ENCODE data around the gene YES1.

YES1 gene

DNA sequence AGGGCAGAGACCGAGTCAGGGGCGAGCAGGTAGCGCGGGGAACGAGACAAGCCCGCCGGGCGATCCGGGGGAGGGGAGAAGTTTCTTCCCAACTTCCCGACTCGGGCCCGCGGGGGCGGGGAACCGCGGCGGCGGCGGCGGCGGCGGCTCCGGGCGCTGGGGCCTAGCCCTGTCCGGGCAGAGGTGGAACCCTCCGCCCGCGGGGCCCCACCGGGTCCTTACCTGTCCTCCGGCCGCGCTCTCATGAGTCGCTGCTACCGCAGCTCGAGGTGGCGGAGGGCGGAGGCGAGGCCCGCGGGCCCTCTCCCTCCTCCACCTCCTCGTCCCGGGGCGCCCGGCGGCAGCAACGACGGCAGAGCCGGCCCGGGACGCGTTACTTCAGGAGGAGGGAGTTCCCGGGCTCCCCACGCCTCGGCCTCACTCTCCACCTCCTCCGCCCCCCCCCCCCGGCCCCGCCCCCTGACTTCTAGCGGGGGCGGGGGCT lies at the start of gene YES1:
Gene YES1 (minus strand): TSS at position 351 of the 484 bp plus-strand sequence. CDS start 55,415 bp downstream, outside the sequence.
- H3K4me3 Mint-ChIP-seq: peak within 1 kb of the TSS; percentile 79
- DNase-seq (ENCODE audit: low spot score in 2 of 2) (peak in 1 of 2 donors; percentile 12), ATAC-seq (ENCODE audit: low read depth) (peak; percentile 26)
- peaks cover 31% of the 10 kb centered on the region for H3K27me3 Mint-ChIP-seq
- peaks cover 10% of the 10 kb centered on the region for H3K9me3 Mint-ChIP-seq
- H3K4me1 Mint-ChIP-seq: peaks cover 13% of the 10 kb centered on the region
- peaks cover 2% of the 10 kb centered on the region for H3K36me3 Mint-ChIP-seq
- H3K27ac Mint-ChIP-seq: peak within 1 kb of the TSS; percentile 65

DNA sequence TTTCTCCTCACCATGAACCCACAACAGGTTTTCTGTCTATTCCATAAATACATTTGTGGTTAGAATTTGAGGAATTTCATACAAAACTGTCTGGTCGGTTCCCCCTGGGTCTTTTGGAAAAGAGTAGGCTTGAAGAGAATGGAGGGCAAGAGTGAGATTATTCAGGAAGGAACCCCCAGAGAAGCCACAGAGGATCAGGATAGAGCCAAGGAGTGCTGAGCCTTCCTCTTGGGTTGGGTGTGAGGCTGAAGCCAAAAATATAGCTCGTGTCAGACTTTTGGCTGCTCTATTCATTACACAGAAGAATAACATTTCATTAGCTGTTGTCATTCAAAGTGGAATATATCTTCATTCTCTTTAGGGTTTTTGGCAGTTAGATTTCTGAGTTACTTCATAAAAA lies 45.9 kb upstream of the YES1 start:
- Mint-ChIP-seq H3K4me3 (no peak overlapping the region), H3K27ac (no peak overlapping the region), H3K27me3 (peaks cover 6% of the 10 kb centered on the region), H3K9me3 (no peaks in the 10 kb centered on the region), H3K36me3 (no peaks in the 10 kb centered on the region), H3K4me1 (no peaks in the 10 kb centered on the region)
- ATAC-seq (ENCODE audit: low read depth) (no peak), DNase-seq (ENCODE audit: low spot score in 2 of 2) (no peak)

- ATAC-seq (ENCODE audit: low read depth) (no peak), DNase-seq (ENCODE audit: low spot score in 2 of 2) (no peak)
- no peaks in the 10 kb centered on the region for H3K9me3 Mint-ChIP-seq
- no peak overlapping the region for H3K27ac Mint-ChIP-seq
- H3K4me1 Mint-ChIP-seq: no peaks in the 10 kb centered on the region
- peaks cover 9% of the 10 kb centered on the region for H3K27me3 Mint-ChIP-seq
- H3K36me3 Mint-ChIP-seq: no peaks in the 10 kb centered on the region
- H3K4me3 Mint-ChIP-seq: no peak overlapping the region
Measured at GRCh38 chr18:853471-853870, 41.4 kb upstream of the YES1 start.

- H3K27ac Mint-ChIP-seq: no peak overlapping the region
- ATAC-seq (ENCODE audit: low read depth) (no peak), DNase-seq (ENCODE audit: low spot score in 2 of 2) (no peak)
- H3K9me3 Mint-ChIP-seq: no peaks in the 10 kb centered on the region
- peaks cover 6% of the 10 kb centered on the region for H3K27me3 Mint-ChIP-seq
- no peak overlapping the region for H3K4me3 Mint-ChIP-seq
- no peaks in the 10 kb centered on the region for H3K36me3 Mint-ChIP-seq
- no peaks in the 10 kb centered on the region for H3K4me1 Mint-ChIP-seq
Measured at GRCh38 chr18:850960-851359, 38.9 kb upstream of the YES1 start.

- peaks cover 6% of the 10 kb centered on the region for H3K27me3 Mint-ChIP-seq
- no peaks in the 10 kb centered on the region for H3K4me1 Mint-ChIP-seq
- no peaks in the 10 kb centered on the region for H3K36me3 Mint-ChIP-seq
- DNase-seq (ENCODE audit: low spot score in 2 of 2): no peak
- H3K4me3 Mint-ChIP-seq: no peak overlapping the region
- H3K9me3 Mint-ChIP-seq: no peaks in the 10 kb centered on the region
- H3K27ac Mint-ChIP-seq: no peak overlapping the region
- no peak for ATAC-seq (ENCODE audit: low read depth)
Measured at GRCh38 chr18:849021-849420, 37.0 kb upstream of the YES1 start.

DNA sequence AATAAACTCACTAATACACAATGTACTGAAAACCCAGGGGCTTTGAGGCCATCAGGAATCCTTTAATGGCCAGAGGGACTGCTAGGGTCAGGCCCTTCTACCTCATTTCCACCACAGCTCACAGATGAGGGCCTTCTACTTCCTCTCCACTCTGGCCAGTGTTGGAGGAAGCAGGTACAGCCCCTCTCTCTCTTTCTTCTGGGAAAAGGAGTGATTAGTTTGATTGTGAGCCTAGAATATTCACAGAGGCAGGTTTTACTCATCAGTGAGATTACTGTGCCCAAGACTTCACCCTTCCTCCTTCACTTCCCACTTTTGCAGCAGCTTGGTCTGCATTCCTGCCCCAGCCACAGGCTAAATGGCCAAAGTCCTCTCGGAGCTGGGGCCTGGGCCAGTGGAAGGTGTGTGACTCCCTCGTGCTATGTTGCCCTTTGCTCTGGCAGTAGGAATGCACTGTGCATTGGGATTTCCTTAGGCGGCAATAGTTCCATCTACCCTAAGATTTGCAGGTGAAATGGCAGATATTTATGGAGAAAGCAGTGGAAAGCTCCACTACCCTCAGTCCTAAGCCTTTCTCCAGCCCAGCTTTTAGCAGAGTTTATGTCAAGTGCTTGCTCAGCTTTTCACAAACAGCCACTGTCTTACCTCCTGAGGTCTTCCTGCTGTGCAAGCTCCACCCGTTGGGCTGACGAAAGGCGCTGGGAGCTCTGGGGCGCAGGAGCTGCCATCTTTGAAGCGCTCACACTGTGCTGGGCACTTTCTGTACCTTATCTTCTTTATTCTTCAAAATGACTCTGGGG lies 36.2 kb upstream of the YES1 start:
- H3K36me3 Mint-ChIP-seq: no peaks in the 10 kb centered on the region
- H3K9me3 Mint-ChIP-seq: no peaks in the 10 kb centered on the region
- H3K4me3 Mint-ChIP-seq: no peak overlapping the region
- ATAC-seq (ENCODE audit: low read depth) (no peak), DNase-seq (ENCODE audit: low spot score in 2 of 2) (no peak)
- H3K27me3 Mint-ChIP-seq: peaks cover 4% of the 10 kb centered on the region
- no peaks in the 10 kb centered on the region for H3K4me1 Mint-ChIP-seq
- no peak overlapping the region for H3K27ac Mint-ChIP-seq

DNA sequence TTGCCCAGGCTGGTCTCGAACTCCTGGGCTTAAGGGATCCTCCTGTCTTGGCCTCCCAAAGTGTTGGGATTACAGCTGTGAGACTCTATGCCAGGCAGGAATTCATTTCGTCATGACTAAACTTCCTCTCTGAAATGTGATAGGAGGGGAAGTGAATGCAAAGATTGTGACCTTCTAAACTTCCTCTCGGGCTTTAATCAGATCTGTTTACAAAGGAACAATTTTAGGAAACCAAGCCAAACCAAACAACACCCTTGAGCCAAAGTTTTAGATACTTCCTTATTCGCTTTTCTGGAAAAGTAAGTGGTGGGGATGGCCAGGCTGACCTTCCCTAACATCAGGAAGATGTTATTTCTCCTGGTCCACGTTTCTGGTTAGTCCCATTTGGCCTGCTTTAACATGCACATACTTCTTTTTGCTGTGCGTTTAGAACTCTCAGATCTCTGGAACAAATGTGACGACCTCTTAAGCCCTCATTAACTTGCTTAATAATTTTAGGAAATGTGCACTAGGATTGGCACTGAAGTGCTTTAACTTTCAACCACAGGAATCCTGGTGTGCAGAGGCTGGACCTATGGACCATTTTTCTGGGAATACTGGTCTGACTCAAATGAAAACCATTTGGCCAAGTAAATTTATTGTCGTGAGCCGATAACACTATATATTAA lies 33.2 kb upstream of the YES1 start:
- DNase-seq (ENCODE audit: low spot score in 2 of 2) (no peak), ATAC-seq (ENCODE audit: low read depth) (no peak)
- H3K27ac Mint-ChIP-seq: no peak overlapping the region
- peaks cover 4% of the 10 kb centered on the region for H3K27me3 Mint-ChIP-seq
- H3K4me1 Mint-ChIP-seq: no peaks in the 10 kb centered on the region
- no peaks in the 10 kb centered on the region for H3K36me3 Mint-ChIP-seq
- no peaks in the 10 kb centered on the region for H3K9me3 Mint-ChIP-seq
- no peak overlapping the region for H3K4me3 Mint-ChIP-seq

DNA sequence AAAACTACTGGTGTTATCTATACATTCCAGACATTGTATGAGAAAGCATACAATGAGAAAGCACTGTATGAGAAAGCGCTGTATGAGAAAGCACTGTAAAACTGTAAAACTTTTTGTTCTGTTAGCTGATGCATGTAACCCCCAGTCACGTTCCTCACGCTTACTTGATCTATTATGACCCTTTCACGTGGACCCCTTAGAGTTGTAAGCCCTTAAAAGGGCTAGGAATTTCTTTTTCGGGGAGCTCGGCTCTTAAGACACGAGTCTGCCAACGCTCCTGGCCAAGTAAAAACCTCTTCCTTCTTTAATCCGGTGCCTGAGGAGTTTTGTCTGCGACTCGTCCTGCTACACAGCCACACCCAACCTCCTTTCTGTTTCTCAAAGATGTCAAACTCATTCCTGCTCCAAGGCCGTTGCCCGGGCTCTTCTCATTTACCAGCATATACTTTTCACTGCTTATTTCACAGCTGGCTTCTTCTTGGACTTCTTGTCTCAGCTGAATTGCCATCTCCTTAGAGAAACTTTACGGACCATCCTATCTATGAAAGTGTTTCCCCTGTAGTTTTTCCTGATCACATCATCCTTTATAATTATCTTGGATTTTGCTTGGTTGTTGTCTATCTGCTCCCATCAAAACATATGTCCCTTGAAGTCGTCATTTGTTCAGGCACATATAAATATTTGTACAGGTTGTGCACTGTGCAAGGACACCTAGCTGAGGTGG lies 29.8 kb upstream of the YES1 start:
- Mint-ChIP-seq H3K27ac (no peak overlapping the region), H3K27me3 (peaks cover 4% of the 10 kb centered on the region), H3K4me1 (peaks cover 2% of the 10 kb centered on the region), H3K4me3 (no peak overlapping the region), H3K36me3 (no peaks in the 10 kb centered on the region), H3K9me3 (no peaks in the 10 kb centered on the region)
- no peak for ATAC-seq (ENCODE audit: low read depth)
- no peak for DNase-seq (ENCODE audit: low spot score in 2 of 2)

- H3K27me3 Mint-ChIP-seq: peaks cover 4% of the 10 kb centered on the region
- H3K9me3 Mint-ChIP-seq: no peaks in the 10 kb centered on the region
- no peak overlapping the region for H3K27ac Mint-ChIP-seq
- peaks cover 2% of the 10 kb centered on the region for H3K4me1 Mint-ChIP-seq
- ATAC-seq (ENCODE audit: low read depth) (no peak), DNase-seq (ENCODE audit: low spot score in 2 of 2) (no peak)
- no peaks in the 10 kb centered on the region for H3K36me3 Mint-ChIP-seq
- H3K4me3 Mint-ChIP-seq: no peak overlapping the region
Measured at GRCh38 chr18:840516-840915, 28.5 kb upstream of the YES1 start.

DNA sequence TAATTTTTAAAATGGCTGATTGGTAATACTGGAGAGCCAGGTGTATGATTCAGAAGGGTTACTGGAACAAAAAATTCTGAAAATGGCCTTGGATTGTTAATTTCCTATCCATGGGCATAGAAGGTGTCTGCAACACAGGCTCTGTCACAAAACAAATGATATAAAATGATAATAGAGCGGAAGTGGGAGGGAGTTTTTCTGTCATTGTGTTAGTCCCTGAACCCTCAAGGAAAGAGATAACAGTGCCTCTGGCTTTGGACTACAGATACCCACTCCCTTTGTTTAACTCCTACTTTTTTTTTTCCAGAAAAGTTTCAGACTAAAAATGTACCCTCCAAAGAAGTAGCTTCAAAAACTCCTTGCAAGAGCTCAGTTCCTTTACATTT lies 28.0 kb upstream of the YES1 start:
- no peak for ATAC-seq (ENCODE audit: low read depth)
- peaks cover 4% of the 10 kb centered on the region for H3K27me3 Mint-ChIP-seq
- H3K4me3 Mint-ChIP-seq: no peak overlapping the region
- H3K9me3 Mint-ChIP-seq: no peaks in the 10 kb centered on the region
- DNase-seq (ENCODE audit: low spot score in 2 of 2): no peak
- peaks cover 2% of the 10 kb centered on the region for H3K4me1 Mint-ChIP-seq
- no peak overlapping the region for H3K27ac Mint-ChIP-seq
- no peaks in the 10 kb centered on the region for H3K36me3 Mint-ChIP-seq

DNA sequence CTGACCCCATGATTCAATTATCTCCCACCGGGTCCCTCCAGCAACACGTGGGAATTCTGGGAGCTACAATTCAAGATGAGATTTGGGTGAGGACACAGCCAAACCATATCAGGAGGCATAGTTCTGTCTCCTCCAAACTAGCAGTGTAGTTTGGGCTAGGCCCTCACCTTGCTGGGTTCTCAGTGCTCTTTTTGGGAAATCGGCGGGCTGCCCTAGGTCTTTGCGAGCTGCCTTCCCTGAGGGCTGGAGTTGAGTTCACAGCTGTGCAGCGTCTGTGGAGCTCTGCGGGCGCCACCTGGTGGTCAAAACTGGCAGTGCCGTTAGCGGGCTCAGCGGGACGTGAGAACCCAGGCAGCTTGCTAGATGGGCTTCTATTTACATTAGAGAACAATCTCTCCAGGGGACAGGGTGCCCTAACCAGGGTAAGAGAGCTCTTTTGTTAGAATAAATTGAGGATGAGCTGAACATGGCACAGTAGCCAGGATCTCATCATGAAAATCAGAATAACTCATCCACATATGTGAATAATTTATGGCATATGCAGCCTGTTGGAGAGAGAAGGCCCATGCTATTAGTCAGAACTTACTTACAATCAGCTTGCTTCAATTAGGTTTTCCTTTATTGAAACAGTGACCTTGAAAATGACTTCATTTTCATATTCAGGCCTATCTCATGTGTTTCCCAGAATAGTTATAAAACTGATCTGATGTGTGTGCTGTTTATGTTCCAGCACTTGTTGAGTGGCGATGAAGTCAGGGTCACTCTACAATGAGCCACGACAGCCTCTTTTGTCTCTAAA lies 27.4 kb upstream of the YES1 start:
- peak; percentile 76 for ATAC-seq (ENCODE audit: low read depth)
- Mint-ChIP-seq H3K4me3 (no peak overlapping the region), H3K4me1 (peaks cover 2% of the 10 kb centered on the region), H3K9me3 (no peaks in the 10 kb centered on the region), H3K27ac (no peak overlapping the region), H3K27me3 (peaks cover 4% of the 10 kb centered on the region), H3K36me3 (no peaks in the 10 kb centered on the region)
- peak; percentile 74 to 85 for DNase-seq (ENCODE audit: low spot score in 2 of 2)

- H3K4me3 Mint-ChIP-seq: no peak overlapping the region
- ATAC-seq (ENCODE audit: low read depth) (no peak), DNase-seq (ENCODE audit: low spot score in 2 of 2) (no peak)
- H3K27me3 Mint-ChIP-seq: peaks cover 9% of the 10 kb centered on the region
- H3K36me3 Mint-ChIP-seq: no peaks in the 10 kb centered on the region
- H3K27ac Mint-ChIP-seq: no peak overlapping the region
- peaks cover 2% of the 10 kb centered on the region for H3K4me1 Mint-ChIP-seq
- no peaks in the 10 kb centered on the region for H3K9me3 Mint-ChIP-seq
Measured at GRCh38 chr18:837922-838321, 25.9 kb upstream of the YES1 start.

DNA sequence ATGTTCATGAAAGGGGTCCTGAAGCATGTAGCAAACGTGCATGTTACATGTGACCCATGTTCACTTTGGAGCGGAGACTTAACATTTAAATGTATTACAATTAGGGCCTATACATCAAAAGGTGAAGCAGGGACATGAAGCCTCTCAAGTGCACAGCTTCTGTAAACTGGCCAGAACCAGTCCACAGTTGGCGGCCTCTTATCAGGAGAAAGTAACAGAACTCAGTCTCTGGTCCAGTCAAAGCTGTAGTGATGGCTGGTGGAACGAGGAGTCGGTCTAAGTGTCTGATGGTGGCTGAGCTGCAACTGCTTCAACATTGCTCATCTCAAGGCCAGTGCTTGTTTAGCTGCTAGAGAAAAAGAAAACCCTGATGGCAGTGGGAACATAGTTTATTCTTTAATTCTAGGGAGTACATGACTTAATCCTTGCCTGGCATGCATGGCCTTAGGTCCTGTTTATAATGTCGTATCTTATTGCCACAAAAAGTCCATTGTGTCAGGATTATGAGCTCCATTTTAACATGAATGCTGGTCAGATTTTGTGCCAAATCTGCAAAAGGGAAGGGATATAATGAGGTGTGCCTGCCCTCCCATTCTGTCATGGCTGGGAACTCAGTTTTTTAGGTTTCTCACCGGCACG lies 22.2 kb upstream of the YES1 start:
- peaks cover 11% of the 10 kb centered on the region for H3K27me3 Mint-ChIP-seq
- H3K4me1 Mint-ChIP-seq: peaks cover 5% of the 10 kb centered on the region
- no peak for DNase-seq (ENCODE audit: low spot score in 2 of 2)
- H3K27ac Mint-ChIP-seq: no peak overlapping the region
- no peak overlapping the region for H3K4me3 Mint-ChIP-seq
- no peak for ATAC-seq (ENCODE audit: low read depth)
- no peaks in the 10 kb centered on the region for H3K36me3 Mint-ChIP-seq
- no peaks in the 10 kb centered on the region for H3K9me3 Mint-ChIP-seq

All from memory B cell (primary cell).